Hepatocyte (in vitro differentiated cells): ENCODE measurements around the gene TRAF5. TPM values are rescaled to one million over a fixed set of nuclear protein-coding genes. Genes with fewer than 3 reads are reported as not detected.
A peak's percentile ranks its signal among the peaks of the same experiment; 100 is the strongest.
"Not testable (repeated sequence)": the region's sequence is repeated elsewhere in the genome, so short reads cannot be mapped to it uniquely, and the experiment has no call there.

Experiments used
- DNase-seq: peaks from one replicate; pipeline ENCODE4 v3.0.0-alpha.2; 2016; ENCODE audit warnings: low spot score
- H2AFZ ChIP-seq: fragments of 200-600 bp; sonication (generic); 2 replicates; pipeline ENCODE4 v1.6.0; 2016; ENCODE audit warnings: antibody characterized with exemption, mild to moderate bottlenecking
- H3K27ac ChIP-seq: fragments of 200-600 bp; sonication (generic); 2 replicates; pipeline ENCODE4 v1.5.1; 2016; ENCODE audit warnings: mild to moderate bottlenecking
- H3K27me3 ChIP-seq: fragments of 200-600 bp; sonication (generic); 2 replicates; pipeline ENCODE4 v1.6.1; 2016
- H3K36me3 ChIP-seq: fragments of 200-600 bp; sonication (generic); replicated peaks from 2 replicates; pipeline ENCODE4 v1.5.1; 2016; ENCODE audit warnings: low read depth; ENCODE audit not compliant: insufficient read depth
- H3K4me1 ChIP-seq: fragments of 200-600 bp; sonication (generic); 2 replicates; pipeline ENCODE4 v1.5.1; 2016; ENCODE audit warnings: mild to moderate bottlenecking, moderate library complexity; ENCODE audit not compliant: insufficient read depth
- H3K4me2 ChIP-seq: fragments of 200-600 bp; sonication (generic); 2 replicates; pipeline ENCODE4 v1.6.0; 2016
- H3K4me3 ChIP-seq: fragments of 200-600 bp; sonication (generic); 2 replicates; pipeline ENCODE4 v1.5.1; 2016; ENCODE audit warnings: mild to moderate bottlenecking
- H3K79me2 ChIP-seq: fragments of 200-600 bp; sonication (generic); 2 replicates; pipeline ENCODE4 v1.6.0; 2017; ENCODE audit warnings: mild to moderate bottlenecking
- H3K9me2 ChIP-seq: fragments of 200-600 bp; sonication (generic); replicated peaks from 2 replicates; pipeline ENCODE4 v1.6.0; 2017; ENCODE audit warnings: mild to moderate bottlenecking; ENCODE audit not compliant: insufficient read depth
- H3K9me3 ChIP-seq: fragments of 200-600 bp; sonication (generic); 2 replicates; pipeline ENCODE4 v1.5.1; 2016; ENCODE audit warnings: low read depth, mild to moderate bottlenecking
- H4K20me1 ChIP-seq: fragments of 200-600 bp; sonication (generic); 2 replicates; pipeline ENCODE4 v1.6.0; 2016; ENCODE audit warnings: mild to moderate bottlenecking; ENCODE audit not compliant: insufficient read depth, poor library complexity, severe bottlenecking
- CTCF ChIP-seq: fragments of 200-600 bp; sonication (generic); IDR thresholded peaks from 2 replicates; pipeline ENCODE4 v1.5.1; 2016; ENCODE audit warnings: antibody characterized with exemption, mild to moderate bottlenecking; ENCODE audit not compliant: poor library complexity
- EZH2 ChIP-seq: fragments of 200-600 bp; sonication (generic); IDR thresholded peaks from 2 replicates; pipeline ENCODE4 v1.6.1; 2016; ENCODE audit warnings: antibody characterized with exemption, mild to moderate bottlenecking, borderline replicate concordance
- EZH2phosphoT487 ChIP-seq: fragments of 200-600 bp; sonication (generic); IDR thresholded peaks from one replicate; pipeline ENCODE4 v1.6.1; 2018; ENCODE audit warnings: antibody characterized with exemption, mild to moderate bottlenecking, low read depth, moderate library complexity; ENCODE audit not compliant: unreplicated experiment, severe bottlenecking
- WGBS: methylation state at CpG from one replicate; pipeline ENCODE4 v1.1.6; 2016; ENCODE audit warnings: low lambda C conversion rate; ENCODE audit errors: missing lambda C conversion rate; 5-methylcytosine and 5-hydroxymethylcytosine counted together
- polyA plus RNA-seq: library from polyadenylated mRNA; unstranded; fragments of >200 nt; fragmentation: Nextera tagmentation; extraction: Ambion mirVana; gene quantifications from 2 replicates; pipeline ENCODE4 v1.2.1, GENCODE V29; 2016
- total RNA-seq: library from RNA; depleted of rRNA; stranded (reverse); fragments of >200 nt; gene quantifications from 2 replicates; pipeline ENCODE4 v1.2.3, GENCODE V29; 2014

Gene TRAF5
- total and polyA plus RNA-seq, 2 experiments from 2014 or later, result 3.9 to 8.8 TPM

- WGBS, result 91% methylated on average over 2 of the region's 2 CpGs
- H4K20me1 ChIP-seq, result no peaks in the 10 kb centered on the region
- no peaks in the 10 kb centered on the region for H3K9me3 ChIP-seq
- no peaks in the 10 kb centered on the region for H3K27me3 ChIP-seq
- TF ChIP-seq EZH2 (no peak), CTCF (no peak), EZH2phosphoT487 (no peak)
- no peak overlapping the region for H2AFZ ChIP-seq
- no peaks in the 10 kb centered on the region for H3K36me3 ChIP-seq
- no peaks in the 10 kb centered on the region for H3K4me1 ChIP-seq
- H3K79me2 ChIP-seq, result no peaks in the 10 kb centered on the region
- H3K4me2 ChIP-seq, result no peak overlapping the region
- no peak overlapping the region for H3K4me3 ChIP-seq
- H3K27ac ChIP-seq, result no peak overlapping the region
- no peaks in the 10 kb centered on the region for H3K9me2 ChIP-seq
- DNase-seq, result no peak
These were observed 23.1 kb downstream of the TRAF5 start for GRCh38 chr1:211349741-211350140.

- H3K4me1 ChIP-seq, H3K9me3 ChIP-seq, DNase-seq, H3K9me2 ChIP-seq, H4K20me1 ChIP-seq, H3K27me3 ChIP-seq, H3K79me2 ChIP-seq, H3K27ac ChIP-seq, H3K4me3 ChIP-seq, H3K4me2 ChIP-seq, H3K36me3 ChIP-seq, H2AFZ ChIP-seq: not testable (repeated sequence)
- 98% methylated on average over 3 of the region's 3 CpGs for WGBS
These were observed 25.4 kb downstream of the TRAF5 start for GRCh38 chr1:211352055-211352454.

GRCh38 chr1:211352465-211352864 lies 25.8 kb downstream of the TRAF5 start:
- Histone ChIP-seq H3K4me2 (no peak overlapping the region), H3K4me3 (no peak overlapping the region), H3K36me3 (no peaks in the 10 kb centered on the region), H3K79me2 (no peaks in the 10 kb centered on the region), H3K9me2 (no peaks in the 10 kb centered on the region), H4K20me1 (no peaks in the 10 kb centered on the region), H3K9me3 (no peaks in the 10 kb centered on the region), H3K4me1 (no peaks in the 10 kb centered on the region), H3K27me3 (no peaks in the 10 kb centered on the region), H2AFZ (no peak overlapping the region), H3K27ac (no peak overlapping the region)
- WGBS, result 93% methylated on average over 2 of the region's 2 CpGs
- TF ChIP-seq CTCF (no peak), EZH2phosphoT487 (no peak), EZH2 (no peak)
- no peak for DNase-seq

- no peaks in the 10 kb centered on the region for H3K36me3 ChIP-seq
- no peaks in the 10 kb centered on the region for H3K79me2 ChIP-seq
- no peak overlapping the region for H2AFZ ChIP-seq
- H3K4me3 ChIP-seq, result no peak overlapping the region
- no peaks in the 10 kb centered on the region for H3K4me1 ChIP-seq
- H3K9me2 ChIP-seq, result no peaks in the 10 kb centered on the region
- H3K4me2 ChIP-seq, result no peak overlapping the region
- no peak for DNase-seq
- no peak overlapping the region for H3K27ac ChIP-seq
- no peaks in the 10 kb centered on the region for H4K20me1 ChIP-seq
- H3K27me3 ChIP-seq, result no peaks in the 10 kb centered on the region
- WGBS, result 92% methylated on average over 8 of the region's 8 CpGs
- H3K9me3 ChIP-seq, result no peaks in the 10 kb centered on the region
- TF ChIP-seq EZH2 (no peak), CTCF (peak; percentile 35)
These were observed 26.4 kb downstream of the TRAF5 start for GRCh38 chr1:211352985-211353515.
